ENCODE measurements around the gene ABL2.

The ABL2 gene

DNA sequence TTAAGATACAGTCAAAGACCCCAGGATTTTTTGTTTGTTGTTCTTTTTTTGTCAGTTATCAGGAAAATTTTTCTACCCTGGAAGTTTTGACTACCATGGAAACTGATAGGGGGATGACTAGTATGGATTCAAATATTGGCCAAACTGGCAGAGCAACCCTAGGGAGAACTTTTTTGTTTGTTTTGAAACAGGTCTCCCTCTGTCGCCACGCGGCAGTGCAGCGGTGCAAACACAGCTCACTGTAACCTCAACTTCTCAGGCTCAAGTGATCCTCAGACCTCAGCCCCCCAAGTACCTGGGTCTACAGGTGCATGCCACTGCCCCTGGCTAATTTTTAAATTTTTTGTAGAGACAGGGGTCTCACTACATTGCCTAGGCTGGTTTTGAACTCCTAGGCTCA is 101.0 kb downstream of the ABL2 start:
- DNase-seq, result no peak

- DNase-seq, result no peak
These were observed 102.1 kb downstream of the ABL2 start for GRCh38 chr1:179127163-179127895.

DNA sequence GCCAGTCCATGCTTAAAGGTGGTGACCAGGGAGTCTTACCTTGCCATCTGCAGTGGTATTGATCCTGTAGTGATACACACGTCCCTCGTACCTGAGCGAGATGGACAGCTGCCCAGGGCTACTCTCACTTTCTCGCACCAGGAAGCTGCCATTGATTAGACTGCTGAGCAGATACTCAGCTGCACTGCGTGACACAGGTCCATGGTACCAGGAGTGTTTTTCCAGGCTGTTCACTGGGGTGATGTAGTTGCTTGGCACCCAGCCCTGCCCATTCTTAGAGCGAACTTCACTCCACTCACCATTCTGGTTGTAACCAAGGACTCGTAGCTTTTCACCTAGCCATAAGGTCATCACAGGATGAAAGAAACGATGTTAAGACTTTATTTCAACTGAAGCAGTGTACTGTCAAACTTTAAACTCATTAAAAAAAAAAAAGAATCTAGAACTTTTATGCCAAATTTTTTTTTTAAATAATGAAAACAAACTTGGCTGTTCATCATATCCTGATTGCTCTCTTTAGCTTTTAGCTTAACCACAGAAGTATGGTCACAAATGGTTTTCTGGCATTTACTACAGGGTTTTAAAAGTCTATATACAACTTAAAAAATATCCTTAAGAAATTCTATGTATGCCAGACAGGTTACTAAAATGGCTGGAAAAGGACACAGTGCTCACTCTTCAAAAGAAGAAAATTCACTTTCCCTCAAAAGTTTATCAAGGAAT is 103.0 kb downstream of the ABL2 start:
- DNase-seq, result no peak

DNA sequence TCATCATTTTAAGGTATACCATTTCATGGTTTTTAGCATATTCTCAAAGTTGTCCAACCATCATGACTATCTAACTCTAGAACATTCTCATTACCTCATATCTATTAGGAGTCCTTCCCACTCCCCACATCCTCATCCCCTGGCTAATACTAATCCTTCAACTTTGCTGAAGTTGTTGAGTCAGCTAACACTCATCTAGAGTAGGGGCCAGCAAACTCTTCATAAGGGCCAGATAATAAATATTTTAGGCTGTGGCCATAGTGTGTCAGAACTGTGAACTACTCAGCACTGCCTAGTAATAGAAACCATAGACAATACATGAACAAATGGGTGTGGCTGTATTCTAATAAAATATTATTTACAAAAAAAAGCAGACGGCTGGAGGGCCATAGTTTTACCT is 104.6 kb downstream of the ABL2 start:
- no peak for DNase-seq

DNA sequence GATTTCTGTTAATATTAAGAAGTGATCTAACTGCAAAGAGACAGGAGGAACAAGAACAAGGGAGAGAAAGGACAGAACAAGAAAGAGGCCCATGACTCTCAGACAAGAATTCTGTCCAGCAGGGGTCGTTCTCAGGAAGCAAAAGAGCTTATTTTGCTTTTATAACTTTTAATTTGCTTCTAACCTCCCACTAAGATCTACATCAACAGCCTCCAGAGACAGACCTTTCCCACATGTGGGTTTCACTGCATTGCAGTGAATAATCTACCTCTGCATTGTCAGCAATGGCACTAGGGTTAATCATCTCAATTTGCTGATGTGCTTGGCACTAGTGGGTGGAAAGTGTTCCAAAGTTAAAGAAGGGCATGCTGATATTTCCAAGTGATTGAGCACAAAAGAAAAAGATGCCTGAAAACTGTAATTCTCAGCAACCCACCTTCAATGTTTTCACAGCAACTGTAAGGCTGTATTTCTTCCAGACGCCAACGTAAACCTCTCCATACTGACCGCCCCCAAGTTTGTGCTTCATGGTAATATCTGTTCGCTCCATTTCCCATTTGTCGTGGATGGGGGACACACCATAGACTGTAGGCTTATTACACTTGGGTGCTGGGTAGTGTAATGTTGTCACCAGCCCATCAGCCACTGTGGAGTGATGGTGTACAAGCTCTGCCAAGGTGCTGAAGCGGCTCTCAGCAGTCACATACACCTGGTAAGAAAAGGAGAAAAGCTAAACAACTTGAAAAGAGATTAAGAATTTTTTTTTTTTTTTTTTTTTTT is 108.1 kb downstream of the ABL2 start:
- DNase-seq, result peak; percentile 48

DNA sequence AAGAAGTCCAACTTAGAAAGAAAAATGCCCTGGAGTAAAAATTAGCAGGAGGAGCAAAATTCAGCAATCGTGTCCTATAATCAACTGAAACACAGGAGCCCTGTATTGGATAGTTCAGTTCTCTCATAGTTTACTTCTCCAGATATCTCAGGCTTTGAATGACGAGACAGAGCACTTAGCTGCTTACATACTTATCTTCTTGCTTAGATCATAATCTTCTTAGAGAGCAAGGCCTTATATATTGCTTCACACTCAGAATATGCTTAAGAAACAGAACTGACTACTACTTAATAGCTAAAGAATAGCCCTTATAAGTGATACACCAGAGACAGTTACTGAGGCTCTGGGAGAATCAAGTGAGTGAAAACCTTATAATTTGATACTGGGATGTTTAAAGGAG is 108.7 kb downstream of the ABL2 start:
- DNase-seq, result no peak

GRCh38 chr1:179119513-179119912 is 110.0 kb downstream of the ABL2 start:
- no peak for DNase-seq

GRCh38 chr1:179115181-179115580 is 114.3 kb downstream of the ABL2 start:
- DNase-seq, result no peak

DNA sequence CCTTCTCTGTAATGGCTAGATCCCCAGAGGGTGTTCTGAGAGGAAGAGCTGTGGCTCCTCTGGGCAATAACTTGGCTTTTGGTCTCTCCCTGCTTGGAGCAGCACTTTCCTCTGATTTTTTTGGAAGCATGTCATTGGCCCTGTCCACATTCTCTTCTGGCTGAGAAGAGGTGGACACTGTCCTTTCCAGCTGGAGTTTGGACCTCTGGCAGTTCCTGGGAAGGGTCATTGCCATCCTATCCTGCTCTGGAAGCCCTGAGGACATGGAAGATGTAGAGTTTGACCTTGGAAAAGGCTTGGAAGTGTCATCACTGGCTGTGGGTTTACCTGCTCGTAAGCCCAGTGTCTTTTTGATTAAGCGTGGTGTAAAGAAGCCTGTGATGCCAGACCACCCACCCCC is 120.8 kb downstream of the ABL2 start:
- no peak for DNase-seq

- no peak for DNase-seq
These were observed 121.5 kb downstream of the ABL2 start for GRCh38 chr1:179107706-179108629.

DNA sequence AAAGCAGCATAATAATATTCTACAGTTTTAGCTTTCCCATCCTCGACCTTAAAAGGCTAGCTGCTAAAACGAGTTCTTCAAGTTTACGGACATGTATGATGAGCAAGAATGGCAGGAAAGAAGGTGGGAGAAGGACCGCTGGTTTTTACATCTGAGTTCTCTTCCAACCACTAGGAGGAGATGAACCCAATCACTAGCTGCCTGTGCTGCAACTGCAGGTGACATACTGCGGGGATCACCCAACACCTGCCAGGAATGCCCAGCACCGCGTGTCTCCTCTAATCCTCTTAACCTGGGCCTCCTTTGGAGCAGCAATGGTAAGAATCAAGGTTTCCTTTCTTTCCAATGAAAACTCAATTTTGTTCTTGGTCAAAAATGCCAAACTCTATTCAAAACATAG is 124.1 kb downstream of the ABL2 start:
- DNase-seq, result no peak

GRCh38 chr1:179104611-179105250 is 124.7 kb downstream of the ABL2 start:
- no peak for DNase-seq

DNA sequence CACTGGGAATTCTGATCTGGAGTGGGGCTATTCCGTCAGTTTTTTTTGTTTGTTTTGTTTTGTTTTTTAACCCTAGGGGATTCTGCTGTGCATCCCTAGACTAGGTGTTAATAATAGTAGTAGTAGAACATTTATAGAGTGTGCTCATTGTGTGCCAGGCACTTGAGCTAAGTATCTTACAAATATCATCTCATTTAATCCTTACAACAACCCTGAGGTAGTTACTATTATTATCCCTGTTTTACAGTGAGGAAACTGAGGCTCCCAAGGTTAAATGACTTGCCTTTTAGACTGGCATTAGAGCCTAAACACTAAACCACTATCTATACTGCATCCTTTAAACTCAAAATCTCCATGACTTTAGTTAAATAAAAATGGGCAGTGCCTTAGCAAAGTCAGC is 125.5 kb downstream of the ABL2 start:
- DNase-seq, result no peak

GRCh38 chr1:179101566-179101965 is 127.9 kb downstream of the ABL2 start:
- DNase-seq, result no peak

- no peak for DNase-seq
These were observed 129.6 kb downstream of the ABL2 start for GRCh38 chr1:179099891-179100290.

DNA sequence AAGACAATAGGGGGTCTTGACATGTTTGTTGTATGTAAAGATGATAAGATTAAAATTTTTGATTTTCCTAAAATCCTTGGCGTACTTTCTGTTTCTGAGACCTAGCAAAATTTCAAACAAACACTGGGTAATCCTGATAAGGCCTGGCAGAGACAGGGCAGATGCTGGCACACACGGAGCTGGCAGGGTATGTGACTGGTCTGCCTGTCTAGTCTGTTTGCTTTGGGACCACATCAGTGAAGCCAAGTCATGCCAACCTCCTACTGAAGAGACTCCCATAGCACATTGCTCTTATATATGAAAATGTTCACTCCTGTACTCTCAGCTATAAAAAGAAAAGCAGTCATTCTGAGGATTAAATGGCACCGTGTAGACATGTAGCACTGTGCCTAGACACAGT is 133.6 kb downstream of the ABL2 start:
- no peak for DNase-seq

DNA sequence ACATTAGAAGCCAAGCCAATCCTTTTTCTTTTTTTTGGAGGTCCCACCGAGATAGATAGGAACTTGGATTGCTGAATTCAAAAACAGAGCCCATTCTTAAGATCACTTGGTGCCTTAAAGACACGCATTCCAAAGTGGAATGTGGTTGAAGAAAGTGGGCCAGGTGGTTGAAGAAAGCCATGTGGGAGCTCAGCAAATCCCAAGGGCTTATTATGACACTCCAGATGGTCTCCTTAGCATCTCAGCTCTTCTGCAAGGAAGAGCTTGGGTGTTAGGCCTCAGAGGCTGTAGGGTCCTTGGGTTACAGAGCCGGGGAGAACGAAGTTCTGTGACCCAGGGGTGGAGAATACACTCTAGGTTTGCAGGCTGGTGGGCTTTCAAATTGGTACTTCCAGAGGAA is 134.1 kb downstream of the ABL2 start:
- DNase-seq, result no peak

DNA sequence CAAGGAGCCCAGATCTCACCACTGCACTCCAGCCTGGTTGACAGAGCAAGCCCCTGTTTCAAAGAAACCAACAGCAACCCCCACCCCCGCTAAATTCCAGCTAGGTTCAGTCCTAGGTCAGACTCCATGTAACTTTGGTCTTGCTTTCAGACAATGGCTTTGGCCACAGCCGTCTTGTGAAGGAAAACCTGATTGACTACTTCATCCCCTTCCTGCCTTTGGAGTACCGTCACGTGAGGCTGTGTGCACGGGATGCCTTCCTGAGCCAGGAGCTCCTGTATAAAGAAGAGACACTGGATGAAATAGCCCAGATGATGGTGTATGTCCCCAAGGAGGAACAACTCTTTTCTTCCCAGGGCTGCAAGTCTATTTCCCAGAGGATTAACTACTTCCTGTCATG is 134.7 kb downstream of the ABL2 start:
- DNase-seq, result no peak

DNA sequence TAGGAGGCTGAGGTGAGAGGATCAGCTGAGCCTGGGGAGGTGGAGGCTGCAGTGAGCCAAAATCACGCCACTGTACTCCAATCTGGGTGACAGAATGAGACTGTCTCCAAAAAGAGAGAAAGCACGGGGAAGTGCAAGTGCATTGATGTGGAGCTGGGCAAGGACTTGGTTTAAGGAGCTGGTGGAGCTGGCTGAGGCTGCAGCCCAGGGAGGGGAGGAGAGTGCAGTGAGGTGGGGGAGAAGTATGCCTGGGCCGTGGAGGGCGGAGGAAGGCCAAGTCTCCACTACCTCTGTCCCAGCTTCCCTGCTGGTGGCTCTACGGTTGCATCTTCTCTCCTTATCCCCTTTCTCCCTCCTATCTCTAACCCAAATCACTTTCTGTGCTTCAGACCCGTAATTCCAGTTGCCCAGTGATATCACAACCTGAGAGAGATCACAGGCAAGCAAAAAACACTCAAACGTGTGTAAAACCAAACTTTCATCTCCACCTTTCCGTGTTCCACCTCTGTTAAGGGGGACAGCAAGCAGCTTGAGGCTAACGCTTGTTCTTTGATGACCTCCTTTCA is 136.5 kb downstream of the ABL2 start:
- DNase-seq, result no peak

DNA sequence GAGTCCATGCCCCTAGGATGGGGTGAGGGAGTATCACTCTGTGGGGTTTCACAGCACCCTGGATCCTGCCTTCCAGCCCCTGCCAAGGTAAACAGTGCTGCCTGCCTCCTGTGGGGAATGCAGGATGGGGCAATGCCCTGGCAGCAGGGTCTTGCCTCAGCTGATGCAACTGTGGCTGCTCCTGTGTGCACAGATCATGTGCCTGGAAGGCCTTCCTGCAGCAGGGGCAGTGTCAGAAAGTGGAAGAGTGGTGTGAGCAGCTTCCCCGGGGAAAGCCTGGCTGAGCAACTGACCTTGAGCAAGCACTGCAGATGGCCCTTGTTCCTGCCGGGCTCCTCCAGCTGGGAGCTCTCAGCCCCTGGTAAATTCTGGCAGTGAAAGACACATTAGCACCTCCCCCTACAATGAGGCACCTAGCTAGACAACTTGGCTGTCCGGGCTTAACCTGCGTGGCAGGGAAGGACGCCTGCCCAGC is 137.7 kb downstream of the ABL2 start:
- no peak for DNase-seq

DNA sequence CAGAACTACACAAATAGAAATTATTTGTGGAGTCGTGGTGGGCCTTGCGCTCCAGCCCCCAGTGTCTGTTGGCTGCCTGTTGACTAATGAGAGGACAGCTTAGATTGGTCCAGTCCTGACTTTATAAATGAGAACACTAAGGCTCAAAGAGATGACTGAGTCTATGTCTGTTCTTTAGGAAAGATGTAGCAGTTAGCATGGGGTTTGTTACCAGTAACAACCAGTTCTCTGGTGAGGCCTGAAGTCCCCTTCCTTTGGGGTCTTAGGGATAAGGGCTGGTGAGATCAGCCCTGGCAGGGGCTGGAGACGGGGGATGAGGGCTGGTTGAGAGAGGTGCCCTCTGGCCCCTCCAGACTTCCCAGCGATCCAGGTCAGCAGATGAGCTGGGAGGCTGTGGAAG is 138.6 kb downstream of the ABL2 start:
- DNase-seq, result no peak

DNA sequence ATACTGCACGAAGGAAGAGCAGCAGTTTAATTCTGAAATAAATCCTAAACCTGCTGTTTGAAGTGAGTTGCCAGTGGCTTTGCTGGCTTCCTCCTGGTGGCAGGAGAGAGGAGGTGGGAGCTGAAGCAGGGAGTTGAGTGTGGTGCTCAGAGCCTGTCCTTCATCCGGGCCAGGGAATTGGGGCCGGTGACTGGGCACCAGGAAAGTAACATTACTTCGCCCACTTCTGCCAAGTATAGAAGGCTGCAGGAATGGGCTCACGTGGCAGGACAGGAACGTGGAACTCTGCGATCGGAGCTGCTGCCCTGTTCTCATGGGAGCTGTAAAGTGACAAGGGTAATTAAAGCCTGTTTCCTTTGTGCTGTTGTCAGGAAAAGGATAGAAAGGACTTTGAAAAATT is 139.0 kb downstream of the ABL2 start:
- no peak for DNase-seq
